Measurements from ENCODE around the gene ANKRD27.
"Not testable (repeated sequence)": the region's sequence is repeated elsewhere in the genome, so short reads cannot be mapped to it uniquely, and the experiment has no call there.

ANKRD27 gene

GRCh38 chr19:32652331-32652730, 22.6 kb downstream of the ANKRD27 start:
- DNase-seq (ENCODE audit: low read depth) = not testable (repeated sequence)

GRCh38 chr19:32651729-32652140, 23.2 kb downstream of the ANKRD27 start:
- no peak for DNase-seq (ENCODE audit: low read depth)

- no peak for DNase-seq (ENCODE audit: low read depth)
Measured at GRCh38 chr19:32650671-32651070, 24.3 kb downstream of the ANKRD27 start.

GRCh38 chr19:32649751-32650150, 25.2 kb downstream of the ANKRD27 start:
- DNase-seq (ENCODE audit: low read depth) = no peak

- DNase-seq (ENCODE audit: low read depth) = no peak
Measured at GRCh38 chr19:32647361-32647760, 27.6 kb downstream of the ANKRD27 start.

- DNase-seq (ENCODE audit: low read depth) = no peak
Measured at GRCh38 chr19:32646556-32646955, 28.4 kb downstream of the ANKRD27 start.

GRCh38 chr19:32642771-32643170, 32.2 kb downstream of the ANKRD27 start:
- no peak for DNase-seq (ENCODE audit: low read depth)

GRCh38 chr19:32638625-32639024, 36.4 kb downstream of the ANKRD27 start:
- DNase-seq (ENCODE audit: low read depth) = no peak

- DNase-seq (ENCODE audit: low read depth) = no peak
Measured at GRCh38 chr19:32637480-32637879, 37.5 kb downstream of the ANKRD27 start.

GRCh38 chr19:32631381-32631780, 43.6 kb downstream of the ANKRD27 start:
- DNase-seq (ENCODE audit: low read depth) = no peak

- DNase-seq (ENCODE audit: low read depth) = no peak
Measured at GRCh38 chr19:32630338-32630737, 44.6 kb downstream of the ANKRD27 start.

- no peak for DNase-seq (ENCODE audit: low read depth)
Measured at GRCh38 chr19:32627714-32628270, 47.2 kb downstream of the ANKRD27 start.

- no peak for DNase-seq (ENCODE audit: low read depth)
Measured at GRCh38 chr19:32626969-32627368, 48.0 kb downstream of the ANKRD27 start.

- DNase-seq (ENCODE audit: low read depth) = no peak
Measured at GRCh38 chr19:32624410-32624809, 50.6 kb downstream of the ANKRD27 start.

GRCh38 chr19:32622002-32622401, 53.0 kb downstream of the ANKRD27 start:
- no peak for DNase-seq (ENCODE audit: low read depth)

GRCh38 chr19:32619051-32619685, 55.8 kb downstream of the ANKRD27 start:
- DNase-seq (ENCODE audit: low read depth) = no peak

- DNase-seq (ENCODE audit: low read depth) = no peak
Measured at GRCh38 chr19:32615569-32615968, 59.4 kb downstream of the ANKRD27 start.

GRCh38 chr19:32614916-32615315, 60.1 kb downstream of the ANKRD27 start:
- no peak for DNase-seq (ENCODE audit: low read depth)

GRCh38 chr19:32613008-32613407, 62.0 kb downstream of the ANKRD27 start:
- DNase-seq (ENCODE audit: low read depth) = no peak

GRCh38 chr19:32611161-32611560, 63.8 kb downstream of the ANKRD27 start:
- DNase-seq (ENCODE audit: low read depth) = no peak

GRCh38 chr19:32607479-32607878, 67.5 kb downstream of the ANKRD27 start:
- DNase-seq (ENCODE audit: low read depth) = no peak

GRCh38 chr19:32606289-32606688, 68.7 kb downstream of the ANKRD27 start:
- no peak for DNase-seq (ENCODE audit: low read depth)

- DNase-seq (ENCODE audit: low read depth) = no peak
Measured at GRCh38 chr19:32605544-32605943, 69.4 kb downstream of the ANKRD27 start.

GRCh38 chr19:32603961-32604360, 71.0 kb downstream of the ANKRD27 start:
- DNase-seq (ENCODE audit: low read depth) = no peak
